Hindlimb muscle (tissue), 1 donor: ENCODE results near the gene AP3D1. TPM values are rescaled to one million over a fixed set of nuclear protein-coding genes. Genes with fewer than 3 reads are reported as not detected.

Experiments used
- DNase-seq: peaks from one replicate; pipeline ENCODE4 v3.0.0-alpha.2; 2013
- polyA plus RNA-seq: library from polyadenylated mRNA; unstranded; fragments of 120-200 nt; gene quantifications from one replicate; pipeline ENCODE4 v1.2.1, GENCODE V29; 2013; ENCODE audit not compliant: insufficient read length

The AP3D1 gene
- polyA plus RNA-seq, 1 donor = 66.5 TPM

DNA sequence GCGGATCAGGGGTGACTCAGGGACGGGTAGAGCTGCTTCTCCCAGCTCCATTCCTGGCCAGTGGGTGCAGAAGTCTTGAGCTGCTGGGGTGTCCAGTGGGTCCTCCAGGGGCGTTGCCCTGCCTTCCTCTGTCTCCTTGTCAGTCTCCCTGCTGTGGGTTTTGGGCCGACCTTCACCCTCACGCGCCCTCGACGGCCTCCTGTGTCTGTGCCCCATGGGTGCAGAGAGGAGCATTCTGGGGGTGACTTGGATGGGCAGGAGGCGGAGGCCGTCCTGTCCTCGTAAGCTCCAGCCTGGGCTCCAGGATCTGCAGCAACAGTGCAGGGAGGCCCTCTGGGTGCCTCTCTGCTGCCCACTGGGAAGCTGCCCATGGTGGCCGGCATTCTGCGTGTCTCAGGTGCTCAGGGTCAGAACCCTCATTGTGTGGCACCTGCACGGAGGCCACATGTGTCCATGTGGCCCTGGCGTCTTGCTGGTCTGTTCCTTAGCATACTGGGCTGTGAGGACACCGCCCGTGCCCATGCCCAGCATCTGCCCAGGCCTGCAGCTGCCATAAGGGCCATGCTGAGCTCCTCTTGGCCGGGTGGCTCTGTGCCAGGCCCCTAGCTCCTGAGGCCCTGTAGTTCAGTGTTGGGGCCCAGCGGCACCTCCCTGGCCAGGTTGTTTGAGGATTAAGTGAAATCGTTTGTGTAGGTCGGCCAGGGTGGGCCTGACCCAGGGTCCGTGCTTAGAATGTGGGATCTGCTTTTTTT is 29.7 kb upstream of the AP3D1 start:
- DNase-seq = no peak

DNA sequence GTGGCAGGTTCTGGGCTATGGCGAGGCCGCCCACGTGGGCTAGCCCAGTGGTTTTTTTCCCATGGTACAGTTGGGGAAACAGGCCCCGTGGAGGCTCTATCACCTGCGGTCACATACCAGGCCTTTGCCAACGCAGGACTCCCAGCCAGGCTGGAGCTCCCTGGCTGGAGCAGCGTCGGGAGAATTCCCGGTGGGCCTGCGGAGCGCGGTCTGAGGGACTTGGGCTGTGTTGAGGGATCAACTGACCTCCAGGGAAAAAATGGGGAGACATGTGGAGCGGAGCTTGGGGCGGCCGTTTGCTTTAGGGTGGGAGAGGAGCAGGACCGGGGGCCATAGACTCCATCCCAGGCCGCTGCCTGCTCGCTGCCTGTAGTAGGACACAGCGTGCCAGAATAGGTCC is 28.7 kb upstream of the AP3D1 start:
- DNase-seq = no peak

DNA sequence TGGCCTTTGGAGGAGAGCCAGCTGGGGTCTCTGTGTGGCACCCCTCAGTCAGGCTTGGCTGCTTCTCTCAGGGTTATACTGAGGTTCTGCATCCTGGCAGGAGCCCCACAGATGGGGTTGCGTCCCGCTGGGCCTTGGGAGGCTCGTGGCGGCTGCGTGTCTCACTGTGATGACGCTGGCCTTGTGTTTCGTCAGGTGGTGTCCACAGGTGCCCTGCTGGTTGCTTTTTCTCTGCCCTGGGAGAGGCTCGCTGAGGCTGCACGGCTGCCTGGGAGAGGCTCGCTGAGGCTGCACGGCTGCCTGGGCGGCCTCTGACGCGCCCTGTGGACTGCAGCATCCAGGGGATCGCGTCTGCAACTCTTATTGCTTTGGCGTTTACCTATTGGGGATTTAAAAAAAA is 27.7 kb upstream of the AP3D1 start:
- DNase-seq = no peak

DNA sequence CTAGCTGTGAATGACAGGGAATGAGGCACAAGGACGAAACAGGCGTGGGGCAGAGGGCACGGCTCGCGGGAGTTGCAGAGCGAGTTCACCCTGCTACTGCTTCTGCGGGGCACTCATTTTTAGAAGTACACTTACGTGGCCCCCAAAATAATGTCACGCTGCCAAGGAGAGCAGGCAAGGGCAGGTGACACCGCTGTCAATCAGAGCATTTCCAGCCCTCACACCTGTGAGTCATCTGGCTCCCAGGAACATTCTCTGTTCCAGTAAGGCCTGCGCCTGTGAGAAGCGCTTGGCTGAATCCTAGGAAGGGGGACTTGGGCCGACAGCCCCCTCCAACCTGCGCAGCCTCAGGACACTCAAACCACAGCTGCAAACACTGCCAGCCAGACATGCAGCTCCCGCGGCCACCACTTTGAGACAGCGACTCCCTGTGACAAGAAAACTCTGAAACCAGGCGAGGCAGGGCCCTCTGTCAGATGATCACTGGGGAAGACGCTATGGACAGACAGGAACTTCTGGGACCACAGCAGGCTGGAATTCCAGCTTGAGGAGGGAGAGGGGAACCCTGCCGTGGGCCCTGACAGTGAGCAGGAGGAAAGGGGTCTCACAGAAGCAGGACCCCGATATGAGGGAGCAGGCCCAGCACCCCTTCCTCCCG is 25.1 kb upstream of the AP3D1 start:
- no peak for DNase-seq

DNA sequence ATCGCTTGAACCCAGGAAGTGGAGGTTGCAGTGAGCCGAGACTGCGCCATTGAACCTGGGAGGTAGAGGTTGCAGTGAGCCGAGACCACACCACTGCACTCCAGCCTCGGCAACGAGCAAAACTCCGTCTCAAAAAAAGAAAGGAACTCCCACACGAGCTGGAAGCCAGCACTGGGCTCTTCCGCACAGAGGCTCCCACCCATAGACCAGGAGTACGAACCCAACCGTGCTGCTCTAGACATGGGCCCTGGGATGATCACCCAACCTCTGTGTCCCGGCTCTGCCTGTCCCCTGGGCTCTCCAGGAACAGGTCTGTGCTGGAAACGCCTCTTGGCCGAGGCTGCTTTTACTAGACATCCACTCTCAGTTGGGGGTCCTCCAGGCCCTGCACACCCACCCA is 24.4 kb upstream of the AP3D1 start:
- no peak for DNase-seq

DNA sequence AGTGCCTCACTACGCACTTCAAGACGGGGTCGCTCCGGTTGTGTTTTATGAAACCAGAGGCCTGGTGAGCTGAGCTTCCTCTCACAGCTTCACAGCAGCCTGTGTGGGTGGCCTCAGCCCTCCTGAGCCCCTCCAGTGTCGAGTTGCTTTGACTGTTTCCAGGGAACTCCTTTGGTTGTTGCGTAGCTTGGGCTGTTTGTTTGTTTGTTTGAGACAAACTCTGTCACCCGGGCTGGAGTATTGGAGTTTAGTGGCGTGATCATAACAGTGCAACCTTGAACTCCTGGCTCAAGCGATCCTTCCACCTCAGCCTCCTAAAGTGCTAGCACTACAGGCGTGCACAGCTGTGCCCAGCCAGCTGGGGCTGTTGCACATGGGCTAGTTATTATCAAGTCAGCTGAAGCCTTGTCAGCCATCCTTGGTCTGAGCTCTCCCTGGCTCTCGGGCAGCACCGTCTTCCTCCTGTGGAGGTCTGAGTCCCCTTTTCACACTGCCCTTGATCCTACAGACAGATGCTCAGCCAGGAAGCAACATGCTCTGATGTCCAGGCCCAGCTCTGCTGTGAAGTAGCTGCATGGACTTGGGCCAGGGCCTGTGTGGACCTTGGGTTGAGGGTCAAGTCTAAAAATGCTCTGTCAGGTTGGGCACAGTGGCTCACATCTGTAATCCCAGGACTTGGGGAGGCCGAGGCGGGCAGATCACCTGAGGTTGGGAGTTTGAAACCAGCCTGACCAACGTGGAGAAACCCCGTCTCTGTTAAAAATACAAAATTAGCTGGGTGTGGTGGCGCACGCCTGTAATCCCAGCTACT is 22.6 kb upstream of the AP3D1 start:
- DNase-seq = no peak

DNA sequence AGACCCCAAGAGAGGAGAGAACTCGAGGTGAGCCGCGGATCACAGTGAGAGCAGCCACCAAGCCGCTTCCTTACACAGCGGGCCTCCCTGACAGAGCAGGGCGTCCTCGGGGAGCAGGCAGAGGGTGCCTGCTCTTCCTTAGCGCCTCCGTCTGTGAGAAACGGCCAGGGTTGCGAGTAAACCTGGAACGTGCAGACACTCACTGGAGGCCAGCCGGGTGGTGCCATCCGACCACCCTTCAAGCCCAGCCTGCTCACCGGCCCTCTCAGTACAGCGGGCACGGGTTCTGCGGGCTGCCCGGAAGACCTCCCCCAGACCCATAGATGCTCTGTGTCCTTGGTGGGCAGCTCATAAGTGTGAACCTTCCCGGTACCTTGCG is 22.0 kb upstream of the AP3D1 start:
- DNase-seq = no peak

DNA sequence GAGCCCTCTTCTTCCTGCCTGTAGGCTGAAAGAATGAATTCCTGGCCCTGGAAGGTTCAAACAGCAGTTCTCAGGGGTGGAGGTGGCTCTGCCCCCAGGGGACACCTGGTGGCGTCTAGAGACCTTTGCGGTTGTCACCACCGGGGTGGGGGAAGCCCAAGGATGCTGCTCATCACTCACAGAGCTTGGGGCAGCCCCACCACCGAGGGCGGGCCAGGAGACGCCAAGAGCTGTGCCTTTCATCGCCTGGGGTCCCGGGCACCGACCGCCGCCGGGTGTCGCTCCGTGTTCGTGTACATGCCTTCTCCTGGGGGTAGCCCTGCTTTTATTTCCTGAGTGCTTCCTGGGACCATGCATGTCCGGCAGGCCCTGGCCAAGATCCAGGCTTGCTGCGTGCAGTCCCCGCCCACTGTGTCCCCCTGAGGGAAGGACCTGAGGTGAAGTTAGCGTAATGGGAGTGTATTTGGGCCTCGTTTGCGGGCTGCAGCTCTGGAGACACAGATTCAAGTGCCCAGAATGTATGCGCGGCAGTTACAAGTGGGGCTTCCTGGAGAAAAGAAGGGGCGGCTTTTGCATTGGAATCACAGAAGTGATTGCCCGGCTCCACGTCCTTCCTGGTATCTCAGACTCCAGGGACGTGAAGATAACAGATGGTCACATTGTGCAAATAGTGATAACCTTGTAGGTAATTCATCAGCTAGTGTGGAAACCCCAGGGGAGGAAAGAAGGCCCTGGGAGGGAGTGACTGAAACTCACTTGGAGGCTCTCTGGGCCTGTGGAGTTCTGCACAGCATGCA is 20.2 kb upstream of the AP3D1 start:
- no peak for DNase-seq

DNA sequence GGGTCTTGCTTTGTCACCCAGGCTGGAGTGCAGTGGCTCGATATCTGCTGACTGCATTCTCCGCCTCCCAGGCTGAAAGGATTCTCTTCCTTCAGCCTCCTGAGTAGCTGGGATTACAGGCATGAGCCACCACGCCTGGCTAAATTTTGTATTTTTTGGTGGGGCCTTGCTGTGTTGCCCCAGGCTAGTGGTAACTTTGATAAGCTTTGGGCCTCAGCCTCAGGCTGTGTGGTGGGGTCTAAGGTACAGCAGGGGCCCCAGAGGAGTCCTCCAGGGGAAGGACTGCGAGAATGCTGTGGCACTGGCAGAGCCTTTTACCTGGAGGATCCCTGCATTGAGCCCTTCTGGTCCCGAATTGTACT is 19.6 kb upstream of the AP3D1 start:
- DNase-seq = no peak

DNA sequence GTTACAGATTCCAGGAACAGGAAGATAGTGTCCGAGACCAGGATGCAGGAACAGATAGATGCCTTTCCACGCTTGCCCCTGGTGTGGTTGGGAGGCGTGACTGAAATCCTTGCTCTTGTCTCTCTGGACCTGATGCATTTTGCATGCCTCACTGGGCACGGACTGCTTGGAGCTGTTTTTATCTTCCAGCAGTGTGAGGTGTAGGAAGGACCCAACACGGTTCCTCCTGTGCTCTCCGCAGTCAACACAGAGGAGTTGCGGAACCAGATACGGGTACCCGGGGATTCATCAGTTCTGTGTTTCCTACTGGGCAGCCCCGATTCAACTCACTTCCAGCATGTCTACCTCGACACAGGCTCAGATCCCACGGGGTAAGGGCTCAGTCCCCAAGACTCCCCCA is 18.9 kb upstream of the AP3D1 start:
- no peak for DNase-seq

DNA sequence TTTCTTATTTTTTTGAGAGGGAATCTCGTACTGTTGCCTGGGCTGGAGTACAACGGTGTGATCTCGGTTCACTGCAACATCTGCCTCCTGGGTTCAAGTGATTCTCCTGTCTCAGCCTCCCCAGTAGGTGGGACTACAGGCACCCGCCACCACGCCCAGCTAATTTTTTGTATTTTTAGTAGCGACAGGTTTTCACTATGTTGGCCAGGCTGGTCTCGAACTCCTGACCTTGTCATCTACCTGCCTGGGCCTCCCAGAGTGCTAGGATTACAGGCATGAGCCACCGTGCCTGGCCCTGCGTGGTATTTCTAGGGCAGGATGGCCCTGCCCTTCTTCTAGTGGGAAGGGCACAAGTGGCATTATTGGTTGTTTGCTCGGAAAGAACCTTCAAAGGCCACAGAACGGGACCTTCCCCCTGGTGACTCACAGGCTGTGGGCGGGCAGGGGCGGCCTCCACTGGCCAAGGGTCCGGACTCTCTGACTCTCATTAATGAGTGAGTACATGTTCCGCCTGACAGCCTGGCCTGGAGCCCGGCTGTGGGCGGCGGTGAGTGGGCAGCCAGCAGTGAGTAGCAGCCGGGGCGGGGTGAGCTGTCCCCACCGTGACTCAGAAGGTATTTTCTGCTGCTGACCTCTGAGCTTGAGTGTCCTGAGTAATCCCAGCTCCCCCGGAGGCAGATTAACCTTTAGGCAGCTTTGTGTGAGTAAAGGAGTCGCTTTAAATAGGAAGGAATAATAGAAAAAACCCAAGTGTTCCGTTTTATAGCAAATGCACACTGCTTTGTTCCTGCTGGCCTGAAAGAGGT is 17.5 kb upstream of the AP3D1 start:
- peak; percentile 90 for DNase-seq

DNA sequence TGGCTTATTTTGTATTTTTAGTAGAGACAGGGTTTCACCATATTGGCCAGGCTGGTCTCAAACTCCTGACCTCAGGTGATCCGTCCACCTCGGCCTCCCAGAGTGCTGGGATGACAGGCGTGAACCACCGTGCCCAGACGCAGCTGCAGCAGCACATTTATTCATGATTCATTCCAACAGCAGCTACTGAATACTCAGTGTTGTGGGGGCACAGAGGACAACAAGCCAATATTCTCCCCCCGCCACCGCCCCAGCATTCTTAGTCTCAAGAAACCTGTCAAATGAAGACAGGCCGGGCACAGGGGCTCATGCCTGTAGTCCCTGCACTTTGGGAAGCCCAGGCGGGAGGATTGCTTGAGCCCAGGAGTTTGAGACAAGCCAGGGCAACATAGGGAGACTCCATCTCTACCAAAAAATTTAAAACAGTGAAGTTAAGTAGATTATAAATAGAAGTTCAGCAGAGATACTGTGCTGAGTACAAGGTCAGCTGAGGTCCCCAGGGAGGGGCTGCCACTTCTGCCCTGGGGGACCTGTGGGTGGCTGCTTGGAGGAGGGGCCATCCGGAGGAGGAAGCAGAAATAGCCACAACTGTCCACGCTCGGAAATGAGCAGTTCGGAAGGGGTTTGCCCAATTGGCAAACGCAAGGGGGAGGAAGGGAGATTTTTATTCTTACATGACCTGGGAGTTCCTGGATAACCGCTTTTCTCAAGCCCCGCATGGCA is 16.7 kb upstream of the AP3D1 start:
- no peak for DNase-seq

DNA sequence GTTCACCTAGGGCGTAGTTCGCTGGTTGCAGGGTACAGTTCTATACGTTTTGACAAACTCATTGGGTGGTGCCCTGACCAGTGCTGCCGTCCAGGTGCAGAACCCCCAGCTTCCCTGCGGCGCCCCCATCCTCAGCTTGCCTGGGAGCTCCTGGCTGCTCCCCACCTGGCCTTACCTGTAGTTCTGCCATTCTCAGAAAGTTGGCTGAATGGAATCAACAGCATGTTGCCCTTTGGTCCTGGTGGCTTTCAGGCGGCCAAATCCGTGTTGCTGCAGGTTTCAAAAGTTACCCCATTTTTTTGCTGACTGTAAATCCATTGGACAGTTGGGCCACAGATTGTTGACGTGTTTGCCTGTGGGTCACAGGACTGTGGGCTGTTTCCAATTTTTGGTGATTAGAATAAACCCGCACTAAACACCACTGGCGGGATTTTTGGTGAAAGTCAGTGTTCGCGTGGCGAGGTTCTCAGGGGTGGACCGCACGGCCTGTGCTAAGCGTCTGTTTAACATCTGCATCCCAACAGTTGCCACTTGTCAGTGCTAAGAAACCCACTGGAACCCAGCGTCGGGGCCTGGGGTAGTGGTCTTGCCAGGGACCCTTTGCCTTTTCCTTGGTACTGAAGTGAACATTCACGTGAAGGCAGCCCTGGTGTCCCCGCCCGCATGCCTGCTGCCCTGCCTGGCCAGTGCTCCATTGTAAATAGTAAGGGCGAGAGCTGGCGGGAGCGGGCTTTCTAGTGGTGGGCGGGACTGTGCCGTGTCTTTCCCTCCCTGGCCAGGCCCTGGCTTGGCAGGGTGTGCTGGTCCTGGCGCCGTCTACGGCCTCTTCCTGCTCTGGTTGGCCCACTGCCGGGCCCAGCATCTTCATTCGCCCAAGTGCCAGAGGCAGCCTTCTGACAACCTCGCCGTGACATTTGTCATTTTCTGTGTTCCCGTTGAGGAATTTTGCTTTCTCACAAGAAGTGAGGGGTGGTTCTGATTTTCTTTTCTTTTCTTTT is 15.7 kb upstream of the AP3D1 start:
- DNase-seq = no peak

DNA sequence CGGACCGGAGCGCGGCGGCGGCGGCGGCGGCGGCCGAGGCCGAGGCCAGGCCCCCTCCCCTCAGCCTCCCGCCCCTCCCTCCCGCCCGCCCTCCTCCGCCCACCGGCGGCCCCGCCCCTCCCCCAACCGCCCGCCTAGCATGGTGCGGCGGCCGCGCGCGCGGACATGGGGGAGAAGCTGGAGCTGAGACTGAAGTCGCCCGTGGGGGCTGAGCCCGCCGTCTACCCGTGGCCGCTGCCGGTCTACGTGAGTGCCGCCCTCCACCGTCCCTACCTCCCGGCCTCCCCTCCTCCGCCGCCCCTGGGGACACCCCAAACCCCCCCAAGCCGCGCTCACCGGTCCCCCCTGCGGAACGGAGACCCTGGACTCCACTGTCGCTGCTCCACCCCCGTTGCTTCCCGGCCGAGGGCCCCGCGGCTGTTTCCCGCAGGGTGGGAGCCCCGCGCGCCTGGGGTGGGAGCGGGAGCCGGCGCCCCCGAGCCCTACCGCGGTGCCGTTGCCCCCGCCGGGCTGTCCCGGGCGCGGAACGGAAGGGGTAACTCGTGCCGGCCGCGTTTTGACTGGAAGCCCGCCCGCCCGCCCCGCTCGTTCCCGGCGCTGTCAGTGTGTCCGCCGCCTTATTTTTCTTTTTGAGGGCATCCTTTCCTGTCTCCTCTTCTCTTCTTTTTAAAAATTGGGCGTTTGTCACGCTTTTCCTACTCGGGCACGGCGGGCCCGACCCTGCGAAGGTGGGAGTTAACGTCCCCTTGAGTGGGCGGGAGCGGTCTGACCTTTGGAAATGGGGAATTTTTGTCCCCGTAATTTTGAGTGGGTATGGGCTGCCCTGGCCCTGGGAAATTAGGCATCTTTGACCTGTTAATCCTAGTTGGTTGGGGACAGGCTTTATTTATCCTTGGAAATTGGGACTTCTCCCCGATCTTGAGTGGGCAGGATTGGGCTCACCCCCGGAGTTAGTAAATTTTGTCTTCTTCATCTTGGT is 12.9 kb upstream of the AP3D1 start:
- no peak for DNase-seq

DNA sequence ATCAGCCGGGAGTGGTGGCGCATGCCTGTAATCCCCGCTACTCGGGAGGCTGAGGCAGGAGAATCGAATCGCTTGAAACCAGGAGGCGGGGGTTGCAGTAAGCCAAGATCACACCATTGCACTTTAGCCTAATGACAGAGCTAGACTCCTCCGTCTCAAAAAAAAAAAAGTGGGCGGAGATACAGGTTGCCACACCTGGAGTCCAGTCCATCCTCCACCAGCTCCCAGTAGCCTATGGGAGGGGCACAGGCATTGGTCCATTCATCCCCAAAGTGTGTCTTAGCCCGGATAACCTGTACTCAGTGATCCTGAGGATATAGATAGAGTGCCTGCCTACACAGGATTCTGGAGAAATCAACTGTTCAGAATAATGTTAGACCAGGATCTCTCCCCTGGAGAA is 9.0 kb upstream of the AP3D1 start:
- no peak for DNase-seq

DNA sequence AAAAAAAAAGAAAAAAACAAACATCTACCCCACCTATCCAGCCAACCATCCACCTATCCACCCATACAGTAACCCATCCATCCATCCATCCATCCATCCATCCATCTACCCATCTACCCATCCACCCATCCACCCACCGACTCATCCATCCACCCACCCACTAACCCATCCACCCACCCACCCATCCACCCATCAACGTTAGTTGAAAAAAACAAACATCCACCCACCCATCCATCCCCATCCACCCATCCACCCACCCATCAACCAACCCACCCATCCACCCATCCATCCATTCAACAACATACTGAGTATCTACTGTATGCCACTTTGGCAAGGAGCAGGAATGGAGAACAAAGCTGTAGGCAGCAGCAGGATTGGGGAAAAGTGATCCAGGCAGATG is 6.1 kb upstream of the AP3D1 start:
- DNase-seq = no peak

DNA sequence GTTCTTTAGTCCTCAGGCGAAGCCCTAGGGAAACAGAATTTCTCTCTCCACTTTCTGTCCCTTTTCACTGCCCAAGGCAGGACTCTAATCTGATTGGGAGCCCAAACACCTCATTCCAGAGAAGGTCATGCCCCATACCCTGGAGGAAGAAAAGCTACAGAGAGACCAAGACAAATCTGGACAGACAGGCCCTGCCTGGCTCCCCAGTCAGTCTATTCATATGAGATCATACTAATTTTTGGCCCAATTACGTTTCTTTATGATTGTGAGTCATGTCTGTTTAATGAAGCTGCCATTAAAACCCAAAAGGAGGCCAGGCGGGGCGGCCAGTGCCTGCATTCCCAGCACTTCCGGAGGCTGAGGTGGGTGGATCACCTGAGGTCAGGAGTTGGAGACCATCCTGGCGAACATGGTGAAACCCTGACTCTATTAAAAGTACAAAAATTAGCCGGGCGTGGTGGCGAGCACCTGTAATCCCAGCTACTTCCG is 3.3 kb upstream of the AP3D1 start:
- DNase-seq = no peak

DNA sequence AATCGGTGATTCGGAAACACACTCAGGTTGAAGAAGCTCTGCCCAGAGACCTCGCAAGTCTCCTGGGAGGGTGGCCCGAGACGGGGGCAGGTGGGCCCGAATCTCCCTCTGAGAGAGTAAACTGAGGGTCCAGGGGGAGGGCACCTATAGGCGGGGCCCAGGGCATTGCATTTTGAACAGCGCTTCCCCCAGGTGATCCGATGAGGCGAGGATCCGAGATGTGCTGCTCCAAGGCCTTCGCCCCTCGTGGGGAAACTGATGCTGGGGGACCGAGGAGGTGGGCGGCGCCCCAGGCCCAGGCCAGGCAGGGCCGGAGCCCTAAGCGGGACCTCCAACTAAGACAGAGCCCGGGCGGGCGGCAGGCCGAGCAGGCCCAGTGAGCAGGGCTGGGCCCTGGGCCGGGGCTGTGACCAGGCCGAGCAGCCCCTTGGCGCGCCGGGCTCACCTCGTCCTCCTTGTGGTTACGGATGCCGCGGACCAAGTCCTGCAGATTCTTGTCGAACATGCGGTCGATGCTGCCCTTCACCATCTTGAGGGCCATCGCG is 500 bp downstream of the AP3D1 start:
- DNase-seq = no peak
